ENCODE data around the gene MMP15. TPM values are rescaled to one million over a fixed set of nuclear protein-coding genes. Genes with fewer than 3 reads are reported as not detected.

Gene MMP15
- total and polyA plus RNA-seq, 2 of the 13 experiments (the other 11 are each of a cell fraction or from before 2014, with no cell fraction given), result 35.2 to 44.9 TPM

GRCh38 chr16:58026705-58027160 is 1.2 kb downstream of the MMP15 start (continued):
- 0 out of 2 replicates have a peak, but pooled peaks have one; percentile 28 for TF ChIP-seq STAT6 (CRISPR knock-in tag; IDR thresholded peaks at IDR 0.05; ENCODE audit: borderline replicate concordance)
- peak; percentile 21 for TF ChIP-seq ZNF407 (CRISPR knock-in tag; IDR thresholded peaks at IDR 0.05; ENCODE audit: not compliant biosample characterization)
- no peak for TF ChIP-seq ZZZ3 (CRISPR knock-in tag; IDR thresholded peaks at IDR 0.05; ENCODE audit: borderline replicate concordance)
- no peak; the same call in 1 of the 2 replicates for TF ChIP-seq ZFX (CRISPR knock-in tag; IDR thresholded peaks at IDR 0.05; ENCODE audit: low read depth)
- no peak for TF ChIP-seq MLXIP (CRISPR knock-in tag; IDR thresholded peaks at IDR 0.05; ENCODE audit: borderline replicate concordance)
- no peak for TF ChIP-seq ATF6 (CRISPR knock-in tag; conservative IDR thresholded peaks at IDR 0.05)
- 0 out of 2 replicates have a peak, but pooled peaks have one; percentile 18 for TF ChIP-seq MED1 (CRISPR knock-in tag; IDR thresholded peaks at IDR 0.05)
- TF ChIP-seq RCOR2 (CRISPR knock-in tag; IDR thresholded peaks at IDR 0.05), result no peak
- TF ChIP-seq BCLAF1 (IDR thresholded peaks at IDR 0.05), result no peak

Data from HepG2 (cell line).